Measurements from ENCODE around the gene BRSK2.

BRSK2 gene

GRCh38 chr11:1348146-1348795 is 41.5 kb upstream of the BRSK2 start:
- no peak for DNase-seq

GRCh38 chr11:1348796-1349326 is 40.9 kb upstream of the BRSK2 start:
- no peak overlapping the region for H3K4me2 ChIP-seq (ENCODE audit: low read depth, low read length)
- H2AFZ ChIP-seq (ENCODE audit: low read length): no peak overlapping the region
- H3K36me3 ChIP-seq (replicated peaks; ENCODE audit: insufficient read depth, low read length): no peaks in the 10 kb centered on the region
- peaks cover 79% of the 10 kb centered on the region for H3K27me3 ChIP-seq (replicated peaks; ENCODE audit: insufficient read depth, low read length)
- no peak for TF ChIP-seq CTCF (IDR thresholded peaks at IDR 0.05; ENCODE audit: low read length)
- H3K4me3 ChIP-seq (ENCODE audit: low read length): no peak overlapping the region
- H3K27ac ChIP-seq (ENCODE audit: low read length): no peak overlapping the region
- H3F3A ChIP-seq (ENCODE audit: insufficient read depth, low read length): no peaks in the 10 kb centered on the region
- H3K9me2 ChIP-seq (replicated peaks; ENCODE audit: insufficient read depth, low read length): no peaks in the 10 kb centered on the region
- H3K79me2 ChIP-seq (ENCODE audit: low read length): no peaks in the 10 kb centered on the region
- no peak for DNase-seq
- H3K9ac ChIP-seq (ENCODE audit: low read length): no peak overlapping the region
- H3K4me1 ChIP-seq (ENCODE audit: low read length): no peaks in the 10 kb centered on the region
- no peaks in the 10 kb centered on the region for H4K20me1 ChIP-seq (ENCODE audit: insufficient read depth, low read length)
- no peaks in the 10 kb centered on the region for H3K9me3 ChIP-seq (replicated peaks; ENCODE audit: insufficient read depth, low read length)

More at GRCh38 chr11:1348146-1348795, 41.5 kb upstream of the BRSK2 start:
- H3K27ac ChIP-seq (ENCODE audit: low read length): no peak overlapping the region
- H3K36me3 ChIP-seq (replicated peaks; ENCODE audit: insufficient read depth, low read length): no peaks in the 10 kb centered on the region
- no peaks in the 10 kb centered on the region for H3K9me2 ChIP-seq (replicated peaks; ENCODE audit: insufficient read depth, low read length)
- no peak for TF ChIP-seq EZH2 (optimal IDR thresholded peaks at IDR 0.05; ENCODE audit: low read depth, low read length)
- TF ChIP-seq CTCF (IDR thresholded peaks at IDR 0.05; ENCODE audit: low read length): no peak
- TF ChIP-seq EZH2phosphoT487 (IDR thresholded peaks at IDR 0.05; ENCODE audit: low read length): no peak
- no peak overlapping the region for H2AFZ ChIP-seq (ENCODE audit: low read length)
- H4K20me1 ChIP-seq (ENCODE audit: insufficient read depth, low read length): no peaks in the 10 kb centered on the region
- H3F3A ChIP-seq (ENCODE audit: insufficient read depth, low read length): no peaks in the 10 kb centered on the region
- no peaks in the 10 kb centered on the region for H3K4me1 ChIP-seq (ENCODE audit: low read length)
- H3K79me2 ChIP-seq (ENCODE audit: low read length): no peaks in the 10 kb centered on the region
- no peak overlapping the region for H3K4me2 ChIP-seq (ENCODE audit: low read depth, low read length)
- no peaks in the 10 kb centered on the region for H3K9me3 ChIP-seq (replicated peaks; ENCODE audit: insufficient read depth, low read length)
- no peak overlapping the region for H3K9ac ChIP-seq (ENCODE audit: low read length)
- H3K27me3 ChIP-seq (replicated peaks; ENCODE audit: insufficient read depth, low read length): peaks cover 79% of the 10 kb centered on the region
- H3K4me3 ChIP-seq (ENCODE audit: low read length): no peak overlapping the region

- H3K9ac ChIP-seq (ENCODE audit: low read length): no peak overlapping the region
- H3K4me1 ChIP-seq (ENCODE audit: low read length): no peaks in the 10 kb centered on the region
- H3K9me3 ChIP-seq (replicated peaks; ENCODE audit: insufficient read depth, low read length): no peaks in the 10 kb centered on the region
- H2AFZ ChIP-seq (ENCODE audit: low read length): no peak overlapping the region
- H3K4me3 ChIP-seq (ENCODE audit: low read length): no peak overlapping the region
- no peaks in the 10 kb centered on the region for H4K20me1 ChIP-seq (ENCODE audit: insufficient read depth, low read length)
- H3K79me2 ChIP-seq (ENCODE audit: low read length): no peaks in the 10 kb centered on the region
- H3K9me2 ChIP-seq (replicated peaks; ENCODE audit: insufficient read depth, low read length): no peaks in the 10 kb centered on the region
- H3K27me3 ChIP-seq (replicated peaks; ENCODE audit: insufficient read depth, low read length): peaks cover 79% of the 10 kb centered on the region
- no peak overlapping the region for H3K4me2 ChIP-seq (ENCODE audit: low read depth, low read length)
- DNase-seq: no peak
- H3K27ac ChIP-seq (ENCODE audit: low read length): no peak overlapping the region
- no peaks in the 10 kb centered on the region for H3F3A ChIP-seq (ENCODE audit: insufficient read depth, low read length)
- TF ChIP-seq CTCF (IDR thresholded peaks at IDR 0.05; ENCODE audit: low read length): no peak
- TF ChIP-seq EZH2phosphoT487 (IDR thresholded peaks at IDR 0.05; ENCODE audit: low read length): no peak
- TF ChIP-seq EZH2 (optimal IDR thresholded peaks at IDR 0.05; ENCODE audit: low read depth, low read length): no peak
- H3K36me3 ChIP-seq (replicated peaks; ENCODE audit: insufficient read depth, low read length): no peaks in the 10 kb centered on the region
Observed at GRCh38 chr11:1349327-1350041, 40.2 kb upstream of the BRSK2 start.
